Measurements from ENCODE around the gene ABTB2. TPM values are rescaled to one million over a fixed set of nuclear protein-coding genes. Genes with fewer than 3 reads are reported as not detected.
A peak's percentile ranks its signal among the peaks of the same experiment; 100 is the strongest.

Gene ABTB2
- polyA plus RNA-seq, 2 of the 4 experiments (the other 2 are of a cell fraction), result 8.9 to 15.4 TPM

DNA sequence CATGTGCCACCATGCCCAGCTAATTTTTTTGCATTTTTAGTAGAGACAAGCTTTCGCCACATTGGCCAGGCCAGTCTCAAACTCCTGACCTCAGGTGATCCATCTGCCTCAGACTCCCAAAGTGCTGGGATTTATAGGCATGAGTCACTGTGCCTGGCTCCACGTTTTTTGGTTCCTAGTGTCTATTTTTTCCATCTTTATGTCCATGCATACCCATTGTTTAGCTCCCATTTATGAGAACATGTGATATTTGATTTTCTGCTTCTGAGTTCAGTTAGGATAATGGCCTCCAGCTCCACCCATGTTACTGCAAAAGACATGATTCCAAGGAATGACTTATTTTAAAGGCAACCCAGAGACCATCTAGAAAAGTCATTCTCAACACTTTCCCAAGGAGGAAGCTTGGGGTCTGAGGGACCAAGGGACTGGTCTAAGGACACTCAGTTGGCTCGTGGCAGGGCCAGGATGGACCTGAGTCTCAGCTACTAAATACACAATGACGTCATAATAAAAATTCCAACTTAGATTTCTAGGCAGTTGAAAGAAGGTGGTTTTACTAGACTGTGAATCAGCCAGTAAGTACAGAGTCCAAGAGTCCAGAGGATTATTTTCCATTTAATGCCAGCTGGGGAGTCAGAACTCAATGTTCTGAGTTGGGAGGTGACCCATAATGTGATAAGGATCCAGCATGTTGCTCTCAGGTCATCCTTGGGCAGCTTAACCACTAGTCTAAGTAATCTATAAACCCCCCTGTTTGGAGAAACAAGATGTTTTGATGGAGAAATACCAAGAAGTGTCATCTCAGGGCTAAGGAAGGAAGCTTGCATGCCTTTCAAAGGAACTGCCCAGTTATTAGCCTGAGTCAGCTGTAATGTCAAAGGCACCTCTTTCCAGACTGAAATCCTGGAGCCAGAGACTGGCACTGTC lies 39.4 kb downstream of the ABTB2 start (continued):
- TF ChIP-seq, protein P1, sequence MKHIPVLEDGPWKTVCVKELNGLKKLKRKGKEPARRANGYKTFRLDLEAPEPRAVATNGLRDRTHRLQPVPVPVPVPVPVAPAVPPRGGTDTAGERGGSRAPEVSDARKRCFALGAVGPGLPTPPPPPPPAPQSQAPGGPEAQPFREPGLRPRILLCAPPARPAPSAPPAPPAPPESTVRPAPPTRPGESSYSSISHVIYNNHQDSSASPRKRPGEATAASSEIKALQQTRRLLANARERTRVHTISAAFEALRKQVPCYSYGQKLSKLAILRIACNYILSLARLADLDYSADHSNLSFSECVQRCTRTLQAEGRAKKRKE (CRISPR knock-in tag; IDR thresholded peaks at IDR 0.05; ENCODE audit: low read depth), result no peak
- TF ChIP-seq HOXB5 (CRISPR knock-in tag; IDR thresholded peaks at IDR 0.05), result no peak
- no peak for TF ChIP-seq CBX2 (IDR thresholded peaks at IDR 0.05; ENCODE audit: borderline replicate concordance, low read depth)
- TF ChIP-seq ZSCAN20 (CRISPR knock-in tag; IDR thresholded peaks at IDR 0.05), result no peak
- no peak for TF ChIP-seq NFE2L2 (conservative IDR thresholded peaks at IDR 0.05; ENCODE audit: low read length)
- TF ChIP-seq, protein P2, sequence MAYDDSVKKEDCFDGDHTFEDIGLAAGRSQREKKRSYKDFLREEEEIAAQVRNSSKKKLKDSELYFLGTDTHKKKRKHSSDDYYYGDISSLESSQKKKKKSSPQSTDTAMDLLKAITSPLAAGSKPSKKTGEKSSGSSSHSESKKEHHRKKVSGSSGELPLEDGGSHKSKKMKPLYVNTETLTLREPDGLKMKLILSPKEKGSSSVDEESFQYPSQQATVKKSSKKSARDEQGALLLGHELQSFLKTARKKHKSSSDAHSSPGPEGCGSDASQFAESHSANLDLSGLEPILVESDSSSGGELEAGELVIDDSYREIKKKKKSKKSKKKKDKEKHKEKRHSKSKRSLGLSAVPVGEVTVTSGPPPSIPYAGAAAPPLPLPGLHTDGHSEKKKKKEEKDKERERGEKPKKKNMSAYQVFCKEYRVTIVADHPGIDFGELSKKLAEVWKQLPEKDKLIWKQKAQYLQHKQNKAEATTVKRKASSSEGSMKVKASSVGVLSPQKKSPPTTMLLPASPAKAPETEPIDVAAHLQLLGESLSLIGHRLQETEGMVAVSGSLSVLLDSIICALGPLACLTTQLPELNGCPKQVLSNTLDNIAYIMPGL (CRISPR knock-in tag; IDR thresholded peaks at IDR 0.05; ENCODE audit: borderline replicate concordance), result no peak
- no peak; the same call in 1 of the 2 replicates for TF ChIP-seq RFX5 (IDR thresholded peaks at IDR 0.05)
- no peak for TF ChIP-seq POLR2AphosphoS2 (conservative IDR thresholded peaks at IDR 0.05; ENCODE audit: low read length)
- TF ChIP-seq POLR2A (IDR thresholded peaks at IDR 0.05; ENCODE audit: low read length), result no peak
- no peak for TF ChIP-seq CHD4 (IDR thresholded peaks at IDR 0.05; ENCODE audit: borderline replicate concordance)
- TF ChIP-seq NPAS2 (CRISPR knock-in tag; IDR thresholded peaks at IDR 0.05; ENCODE audit: borderline replicate concordance), result no peak
- TF ChIP-seq EHF (CRISPR knock-in tag; IDR thresholded peaks at IDR 0.05), result no peak
- no peak for TF ChIP-seq ZNF302 (CRISPR knock-in tag; IDR thresholded peaks at IDR 0.05)
- peak; percentile 59; the same call in 1 of the 2 replicates for TF ChIP-seq ESRRA (IDR thresholded peaks at IDR 0.05; ENCODE audit: borderline replicate concordance, low read length)
- TF ChIP-seq, protein P3, sequence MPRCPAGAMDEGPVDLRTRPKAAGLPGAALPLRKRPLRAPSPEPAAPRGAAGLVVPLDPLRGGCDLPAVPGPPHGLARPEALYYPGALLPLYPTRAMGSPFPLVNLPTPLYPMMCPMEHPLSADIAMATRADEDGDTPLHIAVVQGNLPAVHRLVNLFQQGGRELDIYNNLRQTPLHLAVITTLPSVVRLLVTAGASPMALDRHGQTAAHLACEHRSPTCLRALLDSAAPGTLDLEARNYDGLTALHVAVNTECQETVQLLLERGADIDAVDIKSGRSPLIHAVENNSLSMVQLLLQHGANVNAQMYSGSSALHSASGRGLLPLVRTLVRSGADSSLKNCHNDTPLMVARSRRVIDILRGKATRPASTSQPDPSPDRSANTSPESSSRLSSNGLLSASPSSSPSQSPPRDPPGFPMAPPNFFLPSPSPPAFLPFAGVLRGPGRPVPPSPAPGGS (IDR thresholded peaks at IDR 0.05), result no peak
- TF ChIP-seq RARB (CRISPR knock-in tag; IDR thresholded peaks at IDR 0.05), result no peak
- 0 out of 5 replicates have a peak, but pooled peaks of 1 of the 2 experiments have one; percentile 27 for TF ChIP-seq EP300 (IDR thresholded peaks at IDR 0.05)
- TF ChIP-seq, protein P4, sequence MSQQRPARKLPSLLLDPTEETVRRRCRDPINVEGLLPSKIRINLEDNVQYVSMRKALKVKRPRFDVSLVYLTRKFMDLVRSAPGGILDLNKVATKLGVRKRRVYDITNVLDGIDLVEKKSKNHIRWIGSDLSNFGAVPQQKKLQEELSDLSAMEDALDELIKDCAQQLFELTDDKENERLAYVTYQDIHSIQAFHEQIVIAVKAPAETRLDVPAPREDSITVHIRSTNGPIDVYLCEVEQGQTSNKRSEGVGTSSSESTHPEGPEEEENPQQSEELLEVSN (IDR thresholded peaks at IDR 0.05; ENCODE audit: borderline replicate concordance, low read depth), result no peak
- TF ChIP-seq EHMT2 (IDR thresholded peaks at IDR 0.05; ENCODE audit: low read depth), result no peak
- TF ChIP-seq NR3C1 (IDR thresholded peaks at IDR 0.05), result no peak
- peak in 1 of 2 experiments; percentile 57; a peak in 1 of 5 replicates for TF ChIP-seq JUN (IDR thresholded peaks at IDR 0.05)
- TF ChIP-seq HOXB13 (CRISPR knock-in tag; IDR thresholded peaks at IDR 0.05; ENCODE audit: low read depth), result no peak
- TF ChIP-seq GATA3 (IDR thresholded peaks at IDR 0.05; ENCODE audit: borderline replicate concordance), result peak; percentile 72
- TF ChIP-seq PHF8 (IDR thresholded peaks at IDR 0.05; ENCODE audit: borderline replicate concordance, low read depth), result no peak
- TF ChIP-seq, protein P5, sequence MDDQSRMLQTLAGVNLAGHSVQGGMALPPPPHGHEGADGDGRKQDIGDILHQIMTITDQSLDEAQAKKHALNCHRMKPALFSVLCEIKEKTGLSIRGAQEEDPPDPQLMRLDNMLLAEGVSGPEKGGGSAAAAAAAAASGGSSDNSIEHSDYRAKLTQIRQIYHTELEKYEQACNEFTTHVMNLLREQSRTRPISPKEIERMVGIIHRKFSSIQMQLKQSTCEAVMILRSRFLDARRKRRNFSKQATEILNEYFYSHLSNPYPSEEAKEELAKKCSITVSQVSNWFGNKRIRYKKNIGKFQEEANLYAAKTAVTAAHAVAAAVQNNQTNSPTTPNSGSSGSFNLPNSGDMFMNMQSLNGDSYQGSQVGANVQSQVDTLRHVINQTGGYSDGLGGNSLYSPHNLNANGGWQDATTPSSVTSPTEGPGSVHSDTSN (IDR thresholded peaks at IDR 0.05), result no peak
- TF ChIP-seq, protein P6, sequence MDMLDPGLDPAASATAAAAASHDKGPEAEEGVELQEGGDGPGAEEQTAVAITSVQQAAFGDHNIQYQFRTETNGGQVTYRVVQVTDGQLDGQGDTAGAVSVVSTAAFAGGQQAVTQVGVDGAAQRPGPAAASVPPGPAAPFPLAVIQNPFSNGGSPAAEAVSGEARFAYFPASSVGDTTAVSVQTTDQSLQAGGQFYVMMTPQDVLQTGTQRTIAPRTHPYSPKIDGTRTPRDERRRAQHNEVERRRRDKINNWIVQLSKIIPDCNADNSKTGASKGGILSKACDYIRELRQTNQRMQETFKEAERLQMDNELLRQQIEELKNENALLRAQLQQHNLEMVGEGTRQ (IDR thresholded peaks at IDR 0.05), result no peak
- TF ChIP-seq HDAC2 (IDR thresholded peaks at IDR 0.05), result no peak
- no peak for TF ChIP-seq HEYL (CRISPR knock-in tag; IDR thresholded peaks at IDR 0.05)
- TF ChIP-seq, protein P7, sequence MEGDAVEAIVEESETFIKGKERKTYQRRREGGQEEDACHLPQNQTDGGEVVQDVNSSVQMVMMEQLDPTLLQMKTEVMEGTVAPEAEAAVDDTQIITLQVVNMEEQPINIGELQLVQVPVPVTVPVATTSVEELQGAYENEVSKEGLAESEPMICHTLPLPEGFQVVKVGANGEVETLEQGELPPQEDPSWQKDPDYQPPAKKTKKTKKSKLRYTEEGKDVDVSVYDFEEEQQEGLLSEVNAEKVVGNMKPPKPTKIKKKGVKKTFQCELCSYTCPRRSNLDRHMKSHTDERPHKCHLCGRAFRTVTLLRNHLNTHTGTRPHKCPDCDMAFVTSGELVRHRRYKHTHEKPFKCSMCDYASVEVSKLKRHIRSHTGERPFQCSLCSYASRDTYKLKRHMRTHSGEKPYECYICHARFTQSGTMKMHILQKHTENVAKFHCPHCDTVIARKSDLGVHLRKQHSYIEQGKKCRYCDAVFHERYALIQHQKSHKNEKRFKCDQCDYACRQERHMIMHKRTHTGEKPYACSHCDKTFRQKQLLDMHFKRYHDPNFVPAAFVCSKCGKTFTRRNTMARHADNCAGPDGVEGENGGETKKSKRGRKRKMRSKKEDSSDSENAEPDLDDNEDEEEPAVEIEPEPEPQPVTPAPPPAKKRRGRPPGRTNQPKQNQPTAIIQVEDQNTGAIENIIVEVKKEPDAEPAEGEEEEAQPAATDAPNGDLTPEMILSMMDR (IDR thresholded peaks at IDR 0.05), result no peak
- TF ChIP-seq RNF2 (IDR thresholded peaks at IDR 0.05; ENCODE audit: borderline replicate concordance, low read depth), result no peak
- no peak for TF ChIP-seq KDM5A (IDR thresholded peaks at IDR 0.05)
- TF ChIP-seq MAZ (IDR thresholded peaks at IDR 0.05; ENCODE audit: borderline replicate concordance, low read depth, low read length), result no peak

Data from A549 (cell line).